ENCODE results near the gene PPFIA1. TPM values are rescaled to one million over a fixed set of nuclear protein-coding genes. Genes with fewer than 3 reads are reported as not detected.

PPFIA1 gene
- total and polyA plus RNA-seq, 10 of the 15 experiments (the other 5 are each of a cell fraction or from before 2014, with no cell fraction given) = 5.2 to 26.2 (median 15.8) TPM

DNA sequence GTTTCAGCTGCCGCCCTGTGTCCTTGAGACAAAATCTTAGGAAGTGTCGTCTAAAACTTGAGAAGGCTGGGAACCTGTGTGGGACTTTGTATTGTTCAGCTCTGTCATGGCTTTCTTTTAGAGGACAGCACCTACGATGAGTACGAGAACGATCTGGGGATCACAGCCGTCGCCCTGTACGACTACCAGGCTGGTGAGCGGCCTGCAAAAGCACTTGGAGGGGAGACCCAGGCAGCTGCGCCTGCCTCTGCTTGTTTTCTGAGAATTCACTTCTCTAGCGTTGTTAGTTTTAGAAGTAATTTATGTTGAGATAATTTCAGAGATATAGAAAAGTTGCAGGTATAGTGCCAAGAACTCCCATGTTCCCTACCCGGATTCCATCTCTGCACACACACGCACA is 163.0 kb downstream of the PPFIA1 start:
- no peak overlapping the region for H2AFZ ChIP-seq (ENCODE audit: control insufficient read depth, low read depth, low read length)
- 98% methylated on average over 13 of the region's 13 CpGs for WGBS (ENCODE audit: insufficient coverage, insufficient replicate concordance, low lambda C conversion rate, missing lambda C conversion rate)
- ChIA-PET POLR2A (no interaction called here), SMC1A (ENCODE audit: uncharacterized antibody, unreplicated experiment) (no interaction called here), RAD21 (ENCODE audit: unreplicated experiment) (no interaction called here), CTCF (no interaction called here)
- ATAC-seq (no peak), DNase-seq (ENCODE audit: low read depth, low spot score) (no peak), FAIRE-seq (no peak)
- no peaks in the 10 kb centered on the region; a peak in 1 of 4 replicates for H3K27me3 ChIP-seq (replicated peaks in 1 of 2; ENCODE audit: control insufficient read depth in 2 of 2, insufficient read depth in 2 of 2, low read length in 1 of 2)
- no peaks in the 10 kb centered on the region for H3K79me2 ChIP-seq (ENCODE audit: control insufficient read depth, insufficient read depth, low read length)
- H3K9ac ChIP-seq (ENCODE audit: control insufficient read depth, insufficient read depth, low read length) = no peak overlapping the region
- in situ Hi-C loops (cut with MboI) = no loop called here
- H3K36me3 ChIP-seq (ENCODE audit: control insufficient read depth in 2 of 2, insufficient read depth in 2 of 2, low read length in 1 of 2) = no peaks in the 10 kb centered on the region
- no peak overlapping the region for H3K27ac ChIP-seq (ENCODE audit: control insufficient read depth, insufficient read depth)
- H3K9me3 ChIP-seq (replicated peaks; ENCODE audit: control insufficient read depth, insufficient read depth, low read length) = no peaks in the 10 kb centered on the region; the same call in 2 of the 3 replicates
- H4K20me1 ChIP-seq (ENCODE audit: control insufficient read depth, insufficient read depth) = no peaks in the 10 kb centered on the region
- intact Hi-C loops (cut with micrococcal nuclease; ENCODE audit: unreplicated experiment) = no loop called here
- H3K4me1 ChIP-seq (ENCODE audit: control insufficient read depth, insufficient read depth, low read length) = peaks cover 20% of the 10 kb centered on the region
- BruUV-seq (replicated peaks) = no TSS peak
- TF ChIP-seq SP1 (IDR thresholded peaks at IDR 0.05; ENCODE audit: low read depth, low read length) = no peak
- no peak for TF ChIP-seq FOXM1 (IDR thresholded peaks at IDR 0.05; ENCODE audit: low read depth, low read length)
- no peak for TF ChIP-seq NFYB (IDR thresholded peaks at IDR 0.05; ENCODE audit: insufficient read depth, low read depth, low read length)
- no peak for TF ChIP-seq EZH2 (IDR thresholded peaks at IDR 0.05; ENCODE audit: borderline replicate concordance, control insufficient read depth, low read depth, low read length)
- no peak for TF ChIP-seq IKZF2 (IDR thresholded peaks at IDR 0.05)
- TF ChIP-seq RCOR1 (conservative IDR thresholded peaks at IDR 0.05; ENCODE audit: low read depth, low read length) = no peak
- TF ChIP-seq, protein P1, sequence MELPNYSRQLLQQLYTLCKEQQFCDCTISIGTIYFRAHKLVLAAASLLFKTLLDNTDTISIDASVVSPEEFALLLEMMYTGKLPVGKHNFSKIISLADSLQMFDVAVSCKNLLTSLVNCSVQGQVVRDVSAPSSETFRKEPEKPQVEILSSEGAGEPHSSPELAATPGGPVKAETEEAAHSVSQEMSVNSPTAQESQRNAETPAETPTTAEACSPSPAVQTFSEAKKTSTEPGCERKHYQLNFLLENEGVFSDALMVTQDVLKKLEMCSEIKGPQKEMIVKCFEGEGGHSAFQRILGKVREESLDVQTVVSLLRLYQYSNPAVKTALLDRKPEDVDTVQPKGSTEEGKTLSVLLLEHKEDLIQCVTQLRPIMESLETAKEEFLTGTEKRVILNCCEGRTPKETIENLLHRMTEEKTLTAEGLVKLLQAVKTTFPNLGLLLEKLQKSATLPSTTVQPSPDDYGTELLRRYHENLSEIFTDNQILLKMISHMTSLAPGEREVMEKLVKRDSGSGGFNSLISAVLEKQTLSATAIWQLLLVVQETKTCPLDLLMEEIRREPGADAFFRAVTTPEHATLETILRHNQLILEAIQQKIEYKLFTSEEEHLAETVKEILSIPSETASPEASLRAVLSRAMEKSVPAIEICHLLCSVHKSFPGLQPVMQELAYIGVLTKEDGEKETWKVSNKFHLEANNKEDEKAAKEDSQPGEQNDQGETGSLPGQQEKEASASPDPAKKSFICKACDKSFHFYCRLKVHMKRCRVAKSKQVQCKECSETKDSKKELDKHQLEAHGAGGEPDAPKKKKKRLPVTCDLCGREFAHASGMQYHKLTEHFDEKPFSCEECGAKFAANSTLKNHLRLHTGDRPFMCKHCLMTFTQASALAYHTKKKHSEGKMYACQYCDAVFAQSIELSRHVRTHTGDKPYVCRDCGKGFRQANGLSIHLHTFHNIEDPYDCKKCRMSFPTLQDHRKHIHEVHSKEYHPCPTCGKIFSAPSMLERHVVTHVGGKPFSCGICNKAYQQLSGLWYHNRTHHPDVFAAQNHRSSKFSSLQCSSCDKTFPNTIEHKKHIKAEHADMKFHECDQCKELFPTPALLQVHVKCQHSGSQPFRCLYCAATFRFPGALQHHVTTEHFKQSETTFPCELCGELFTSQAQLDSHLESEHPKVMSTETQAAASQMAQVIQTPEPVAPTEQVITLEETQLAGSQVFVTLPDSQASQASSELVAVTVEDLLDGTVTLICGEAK (IDR thresholded peaks at IDR 0.05; ENCODE audit: borderline replicate concordance) = no peak
- TF ChIP-seq PAX8 (IDR thresholded peaks at IDR 0.05) = no peak
- no peak for TF ChIP-seq EP300 (IDR thresholded peaks at IDR 0.05; ENCODE audit: borderline replicate concordance in 1 of 2, control insufficient read depth in 1 of 2, low read depth in 2 of 2, low read length in 2 of 2)
- TF ChIP-seq MTA3 (IDR thresholded peaks at IDR 0.05; ENCODE audit: borderline replicate concordance, low read length) = no peak
- TF ChIP-seq NR2F1 (conservative IDR thresholded peaks at IDR 0.05) = no peak
- TF ChIP-seq MYB (IDR thresholded peaks at IDR 0.05; ENCODE audit: borderline replicate concordance, low read depth, low read length) = no peak
- TF ChIP-seq, protein P2, sequence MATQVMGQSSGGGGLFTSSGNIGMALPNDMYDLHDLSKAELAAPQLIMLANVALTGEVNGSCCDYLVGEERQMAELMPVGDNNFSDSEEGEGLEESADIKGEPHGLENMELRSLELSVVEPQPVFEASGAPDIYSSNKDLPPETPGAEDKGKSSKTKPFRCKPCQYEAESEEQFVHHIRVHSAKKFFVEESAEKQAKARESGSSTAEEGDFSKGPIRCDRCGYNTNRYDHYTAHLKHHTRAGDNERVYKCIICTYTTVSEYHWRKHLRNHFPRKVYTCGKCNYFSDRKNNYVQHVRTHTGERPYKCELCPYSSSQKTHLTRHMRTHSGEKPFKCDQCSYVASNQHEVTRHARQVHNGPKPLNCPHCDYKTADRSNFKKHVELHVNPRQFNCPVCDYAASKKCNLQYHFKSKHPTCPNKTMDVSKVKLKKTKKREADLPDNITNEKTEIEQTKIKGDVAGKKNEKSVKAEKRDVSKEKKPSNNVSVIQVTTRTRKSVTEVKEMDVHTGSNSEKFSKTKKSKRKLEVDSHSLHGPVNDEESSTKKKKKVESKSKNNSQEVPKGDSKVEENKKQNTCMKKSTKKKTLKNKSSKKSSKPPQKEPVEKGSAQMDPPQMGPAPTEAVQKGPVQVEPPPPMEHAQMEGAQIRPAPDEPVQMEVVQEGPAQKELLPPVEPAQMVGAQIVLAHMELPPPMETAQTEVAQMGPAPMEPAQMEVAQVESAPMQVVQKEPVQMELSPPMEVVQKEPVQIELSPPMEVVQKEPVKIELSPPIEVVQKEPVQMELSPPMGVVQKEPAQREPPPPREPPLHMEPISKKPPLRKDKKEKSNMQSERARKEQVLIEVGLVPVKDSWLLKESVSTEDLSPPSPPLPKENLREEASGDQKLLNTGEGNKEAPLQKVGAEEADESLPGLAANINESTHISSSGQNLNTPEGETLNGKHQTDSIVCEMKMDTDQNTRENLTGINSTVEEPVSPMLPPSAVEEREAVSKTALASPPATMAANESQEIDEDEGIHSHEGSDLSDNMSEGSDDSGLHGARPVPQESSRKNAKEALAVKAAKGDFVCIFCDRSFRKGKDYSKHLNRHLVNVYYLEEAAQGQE (IDR thresholded peaks at IDR 0.05; ENCODE audit: low read depth, low read length) = no peak
- TF ChIP-seq MXI1 (IDR thresholded peaks at IDR 0.05; ENCODE audit: low read depth, low read length) = no peak
- no peak for TF ChIP-seq SMAD1 (IDR thresholded peaks at IDR 0.05; ENCODE audit: low read depth, partially characterized antibody)
- H3K4me2 ChIP-seq (ENCODE audit: control insufficient read depth, insufficient read depth) = no peak overlapping the region
- H3K4me3 ChIP-seq = no peak overlapping the region

Measured in GM12878 (cell line).